ENCODE results near the gene IKZF3. TPM values are rescaled to one million over a fixed set of nuclear protein-coding genes. Genes with fewer than 3 reads are reported as not detected.
"Not testable (repeated sequence)": the region's sequence is repeated elsewhere in the genome, so short reads cannot be mapped to it uniquely, and the experiment has no call there.

IKZF3 gene
- total RNA-seq, 4 donors from 2014 or later = 0.30 to 1.9 (median 1.0) TPM

DNA sequence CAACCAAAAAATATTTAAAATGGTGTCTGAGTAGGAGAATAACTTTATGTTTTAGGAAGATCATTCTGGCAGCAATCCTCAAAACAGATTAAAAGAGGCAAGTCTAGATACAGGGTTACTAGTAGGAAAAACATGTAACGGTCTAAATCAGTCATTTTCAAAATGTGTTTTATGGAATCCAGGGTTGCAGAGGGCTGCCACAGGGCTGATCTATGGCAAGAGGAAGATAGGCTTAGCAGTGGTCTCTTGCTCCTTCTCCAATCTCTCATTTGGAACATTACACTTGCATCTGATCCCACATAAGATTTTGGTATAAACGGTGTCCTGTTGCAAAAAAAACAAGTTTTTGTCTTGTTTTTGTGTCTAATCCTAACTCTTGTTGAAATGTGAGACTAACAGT, 9.2 kb downstream of the IKZF3 start:
- Histone ChIP-seq H3K27ac (no peak overlapping the region), H3K9me3 (no peaks in the 10 kb centered on the region), H3K27me3 (peaks cover 0 to 39% of the 10 kb centered on the region in 2 donors), H3K4me1 (no peaks in the 10 kb centered on the region), H3K4me3 (no peak overlapping the region), H3K36me3 (no peaks in the 10 kb centered on the region)
- TF ChIP-seq, protein P1, sequence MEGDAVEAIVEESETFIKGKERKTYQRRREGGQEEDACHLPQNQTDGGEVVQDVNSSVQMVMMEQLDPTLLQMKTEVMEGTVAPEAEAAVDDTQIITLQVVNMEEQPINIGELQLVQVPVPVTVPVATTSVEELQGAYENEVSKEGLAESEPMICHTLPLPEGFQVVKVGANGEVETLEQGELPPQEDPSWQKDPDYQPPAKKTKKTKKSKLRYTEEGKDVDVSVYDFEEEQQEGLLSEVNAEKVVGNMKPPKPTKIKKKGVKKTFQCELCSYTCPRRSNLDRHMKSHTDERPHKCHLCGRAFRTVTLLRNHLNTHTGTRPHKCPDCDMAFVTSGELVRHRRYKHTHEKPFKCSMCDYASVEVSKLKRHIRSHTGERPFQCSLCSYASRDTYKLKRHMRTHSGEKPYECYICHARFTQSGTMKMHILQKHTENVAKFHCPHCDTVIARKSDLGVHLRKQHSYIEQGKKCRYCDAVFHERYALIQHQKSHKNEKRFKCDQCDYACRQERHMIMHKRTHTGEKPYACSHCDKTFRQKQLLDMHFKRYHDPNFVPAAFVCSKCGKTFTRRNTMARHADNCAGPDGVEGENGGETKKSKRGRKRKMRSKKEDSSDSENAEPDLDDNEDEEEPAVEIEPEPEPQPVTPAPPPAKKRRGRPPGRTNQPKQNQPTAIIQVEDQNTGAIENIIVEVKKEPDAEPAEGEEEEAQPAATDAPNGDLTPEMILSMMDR (IDR thresholded peaks at IDR 0.05) = no peak
- TF ChIP-seq POLR2A (IDR thresholded peaks at IDR 0.05) (no peak), EP300 (IDR thresholded peaks at IDR 0.05) (no peak)
- no peak for DNase-seq (ENCODE audit: low spot score in 2 of 2)
- 66 to 74% methylated on average over 2 of the region's 2 CpGs for WGBS, 2 donors

DNA sequence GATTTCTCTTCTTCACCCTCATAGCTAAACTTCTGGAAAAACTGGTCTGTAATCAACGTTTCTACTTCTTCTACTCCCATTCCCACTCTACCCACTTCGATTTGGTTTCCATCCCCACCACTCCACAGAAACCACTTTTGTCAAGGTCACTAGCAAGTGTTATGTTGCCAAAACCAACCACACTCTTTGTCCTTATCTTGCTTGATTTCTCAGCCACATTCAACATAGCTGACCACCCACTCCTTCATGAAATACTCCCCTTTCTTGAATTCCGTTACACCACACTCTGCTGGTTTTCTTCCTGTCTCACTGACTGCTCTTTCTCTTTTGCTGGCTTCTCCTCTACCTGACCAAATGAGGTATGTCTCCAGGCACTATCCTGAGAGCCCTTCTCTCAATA, 11.9 kb downstream of the IKZF3 start:
- no peak for TF ChIP-seq POLR2A (IDR thresholded peaks at IDR 0.05)
- TF ChIP-seq, protein P1 (IDR thresholded peaks at IDR 0.05) = no peak
- TF ChIP-seq EP300 (IDR thresholded peaks at IDR 0.05) = no peak
- 49 to 64% methylated on average over 3 of the region's 3 CpGs for WGBS, 2 donors

DNA sequence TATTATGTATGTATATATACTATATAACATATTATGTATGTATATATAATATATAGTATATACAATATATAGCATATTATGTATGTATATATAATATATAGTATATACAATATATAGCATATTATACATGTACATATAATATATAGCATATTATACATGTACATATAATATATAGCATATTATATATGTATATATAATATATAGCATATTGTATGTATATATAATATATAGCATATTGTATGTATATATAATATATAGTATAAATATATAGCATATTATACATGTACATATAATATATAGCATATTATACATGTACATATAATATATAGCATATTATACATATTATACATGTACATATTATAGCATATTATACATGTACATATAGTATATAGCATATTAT, 13.9 kb downstream of the IKZF3 start:
- not testable (repeated sequence) for H3K9me3 ChIP-seq; H3K27ac ChIP-seq; H3K36me3 ChIP-seq; DNase-seq (ENCODE audit: low spot score in 2 of 2); H3K4me3 ChIP-seq; H3K4me1 ChIP-seq
- H3K27me3 ChIP-seq = peaks cover 0 to 36% of the 10 kb centered on the region in 2 donors

More for the DNA sequence above, 11.9 kb downstream of the IKZF3 start:
- no peak for DNase-seq (ENCODE audit: low spot score in 2 of 2)
- no peak overlapping the region for H3K4me3 ChIP-seq
- no peaks in the 10 kb centered on the region for H3K4me1 ChIP-seq
- H3K9me3 ChIP-seq = no peaks in the 10 kb centered on the region
- peaks cover 0 to 30% of the 10 kb centered on the region in 2 donors for H3K27me3 ChIP-seq
- no peaks in the 10 kb centered on the region for H3K36me3 ChIP-seq
- no peak overlapping the region for H3K27ac ChIP-seq

DNA sequence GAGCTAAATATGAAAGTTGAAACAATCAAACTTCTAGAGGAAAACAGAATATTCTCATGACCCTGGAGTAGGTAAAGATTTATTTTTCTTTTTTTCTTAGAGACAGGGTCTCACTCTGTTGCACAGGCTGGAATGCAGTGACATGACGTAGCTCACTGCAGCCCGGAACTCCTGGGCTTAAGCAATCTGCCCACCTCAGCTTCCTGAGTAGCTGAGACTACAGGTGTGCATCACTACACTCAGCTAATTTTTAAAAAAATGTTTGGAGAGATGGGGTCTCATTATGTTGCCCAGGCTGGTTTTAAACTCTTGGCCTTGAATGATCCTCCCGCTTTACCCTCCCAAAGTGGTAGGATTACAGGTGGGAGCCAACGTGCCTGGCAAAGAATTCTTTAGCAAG, 15.5 kb downstream of the IKZF3 start:
- 72 to 77% methylated on average over 4 of the region's 4 CpGs for WGBS, 2 donors
- no peaks in the 10 kb centered on the region for H3K9me3 ChIP-seq
- DNase-seq (ENCODE audit: low spot score in 2 of 2) = no peak
- H3K4me1 ChIP-seq = no peaks in the 10 kb centered on the region
- no peak overlapping the region for H3K4me3 ChIP-seq
- peaks cover 0 to 41% of the 10 kb centered on the region in 2 donors for H3K27me3 ChIP-seq
- TF ChIP-seq POLR2A (IDR thresholded peaks at IDR 0.05) (no peak), EP300 (IDR thresholded peaks at IDR 0.05) (no peak)
- TF ChIP-seq, protein P1 (IDR thresholded peaks at IDR 0.05) = no peak
- no peaks in the 10 kb centered on the region for H3K36me3 ChIP-seq
- H3K27ac ChIP-seq = no peak overlapping the region

DNA sequence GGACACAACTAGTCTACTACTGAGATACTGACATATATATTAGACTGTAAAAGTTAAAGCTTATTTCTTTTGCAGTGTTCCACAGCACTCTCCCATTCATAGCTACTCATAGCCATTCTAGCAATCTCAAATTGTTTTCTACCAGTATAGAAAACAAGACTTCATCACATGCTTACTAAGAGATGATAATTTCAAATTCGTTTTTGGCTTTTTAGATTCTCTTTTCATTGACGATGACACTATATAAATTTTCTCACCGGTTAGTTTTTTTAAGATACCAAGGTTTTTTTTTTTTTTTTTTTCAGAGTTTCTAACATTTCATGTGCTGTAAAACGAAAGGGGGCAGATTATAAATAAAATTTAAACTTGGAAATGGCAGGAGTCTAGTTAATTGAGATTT, 17.9 kb downstream of the IKZF3 start:
- Histone ChIP-seq H3K4me3 (no peak overlapping the region), H3K27me3 (peaks cover 0 to 45% of the 10 kb centered on the region in 2 donors), H3K9me3 (no peaks in the 10 kb centered on the region), H3K4me1 (no peaks in the 10 kb centered on the region), H3K36me3 (no peaks in the 10 kb centered on the region), H3K27ac (no peak overlapping the region)
- TF ChIP-seq POLR2A (IDR thresholded peaks at IDR 0.05) (no peak), EP300 (IDR thresholded peaks at IDR 0.05) (no peak)
- TF ChIP-seq, protein P1 (IDR thresholded peaks at IDR 0.05) = no peak
- no peak for DNase-seq (ENCODE audit: low spot score in 2 of 2)
- 70 to 77% methylated on average over 4 of the region's 4 CpGs for WGBS, 2 donors
